ENCODE data around the gene GNA12.

The GNA12 gene

DNA sequence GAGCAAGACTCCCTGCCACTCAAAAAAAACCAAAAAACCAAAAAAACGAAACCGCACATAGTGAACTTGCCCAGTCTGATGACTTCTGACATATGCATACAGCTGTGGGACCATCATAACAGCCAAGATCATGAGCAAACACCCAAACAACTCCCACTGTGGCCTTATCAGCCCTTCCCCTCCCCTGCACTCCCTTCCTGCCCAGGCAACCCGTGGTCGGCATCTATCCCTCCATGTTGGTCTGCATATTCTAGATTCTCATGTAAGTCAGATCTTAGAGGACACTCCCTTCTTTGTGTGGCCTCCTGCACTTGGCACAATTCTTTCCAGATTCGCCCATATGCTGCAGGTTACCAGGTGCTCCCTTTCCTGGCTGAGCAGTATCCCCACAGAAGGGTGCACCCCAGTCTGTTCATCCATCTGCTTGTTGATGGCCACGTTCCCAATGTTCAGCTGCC, 72.8 kb downstream of the GNA12 start:
- H3K27ac ChIP-seq (ENCODE audit: low read depth in 2 of 2, low read length in 2 of 2), result no peak overlapping the region
- H3K4me3 ChIP-seq (ENCODE audit: low read length in 2 of 2), result no peak overlapping the region

DNA sequence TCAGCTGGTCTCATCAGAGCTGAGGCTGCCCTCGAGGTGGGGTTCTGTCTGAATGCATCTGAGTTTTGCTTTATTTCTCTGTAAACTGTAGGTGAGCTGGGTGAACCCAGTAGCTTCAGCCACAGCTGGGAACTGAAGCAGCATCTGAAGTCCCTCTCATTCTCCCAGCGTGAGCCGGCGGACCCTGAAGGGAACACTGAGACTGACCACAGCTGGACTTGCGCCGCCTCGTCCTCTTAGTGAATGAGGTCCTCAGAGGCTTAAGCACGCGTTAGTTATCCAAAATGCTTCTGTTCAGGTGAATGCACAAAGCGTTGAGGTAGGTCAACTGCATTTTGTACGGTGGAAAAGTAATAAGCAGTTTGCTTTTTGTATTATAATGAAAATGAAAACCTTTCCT, 79.5 kb downstream of the GNA12 start:
- Histone ChIP-seq H3K27me3 (ENCODE audit: control insufficient read depth in 2 of 2, insufficient read depth in 2 of 2, low read length in 2 of 2) (no peaks in the 10 kb centered on the region), H3K4me3 (ENCODE audit: low read length in 2 of 2) (no peak overlapping the region), H3K36me3 (ENCODE audit: control insufficient read depth in 2 of 2, insufficient read depth in 2 of 2, low read length in 2 of 2) (no peaks in the 10 kb centered on the region), H3K9me3 (ENCODE audit: control insufficient read depth in 2 of 2, low read length in 2 of 2) (no peaks in the 10 kb centered on the region), H3K4me1 (ENCODE audit: control insufficient read depth in 2 of 2, insufficient read depth in 2 of 2, low read length in 2 of 2) (peaks cover 15 to 22% of the 10 kb centered on the region in 2 donors), H3K9ac (ENCODE audit: low read depth in 1 of 2, low read length in 2 of 2) (no peak overlapping the region), H3K27ac (ENCODE audit: low read depth in 2 of 2, low read length in 2 of 2) (no peak overlapping the region)

More for the DNA sequence above, 72.8 kb downstream of the GNA12 start:
- Histone ChIP-seq H3K36me3 (ENCODE audit: control insufficient read depth in 2 of 2, insufficient read depth in 2 of 2, low read length in 2 of 2) (no peaks in the 10 kb centered on the region), H3K4me1 (ENCODE audit: control insufficient read depth in 2 of 2, insufficient read depth in 2 of 2, low read length in 2 of 2) (peaks cover 0 to 2% of the 10 kb centered on the region in 2 donors), H3K9me3 (ENCODE audit: control insufficient read depth in 2 of 2, low read length in 2 of 2) (no peaks in the 10 kb centered on the region), H3K27me3 (ENCODE audit: control insufficient read depth in 2 of 2, insufficient read depth in 2 of 2, low read length in 2 of 2) (no peaks in the 10 kb centered on the region), H3K9ac (ENCODE audit: low read depth in 1 of 2, low read length in 2 of 2) (no peak overlapping the region)

DNA sequence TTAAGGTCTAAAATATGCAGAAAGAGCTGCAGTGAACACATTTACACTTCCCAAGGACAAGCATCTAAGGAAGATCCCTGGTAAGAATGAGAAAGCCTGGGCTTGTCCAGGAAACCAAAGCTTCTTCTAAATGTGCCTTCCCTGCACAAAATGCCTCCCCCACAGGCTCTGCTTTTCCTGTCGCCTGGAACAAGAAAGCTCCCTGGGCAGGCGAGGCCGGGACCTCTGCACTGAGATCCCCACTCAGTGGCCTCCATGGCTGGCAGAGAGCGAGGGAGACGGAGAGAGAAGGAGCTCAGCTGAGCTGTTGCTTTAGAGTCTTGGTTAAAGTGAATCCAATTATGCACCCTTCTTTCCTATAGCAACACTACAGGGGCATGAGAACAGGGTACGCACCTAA, 80.5 kb downstream of the GNA12 start:
- H3K4me1 ChIP-seq (ENCODE audit: control insufficient read depth in 2 of 2, insufficient read depth in 2 of 2, low read length in 2 of 2), result peaks cover 17 to 27% of the 10 kb centered on the region in 2 donors
- H3K27me3 ChIP-seq (ENCODE audit: control insufficient read depth in 2 of 2, insufficient read depth in 2 of 2, low read length in 2 of 2), result no peaks in the 10 kb centered on the region
- H3K27ac ChIP-seq (ENCODE audit: low read depth in 2 of 2, low read length in 2 of 2), result peak overlapping the region; percentile 77 to 78
- no peaks in the 10 kb centered on the region for H3K9me3 ChIP-seq (ENCODE audit: control insufficient read depth in 2 of 2, low read length in 2 of 2)
- no peaks in the 10 kb centered on the region for H3K36me3 ChIP-seq (ENCODE audit: control insufficient read depth in 2 of 2, insufficient read depth in 2 of 2, low read length in 2 of 2)
- H3K9ac ChIP-seq (ENCODE audit: low read depth in 1 of 2, low read length in 2 of 2), result peak overlapping the region in 1 of 2 donors; percentile 59
- no peak overlapping the region for H3K4me3 ChIP-seq (ENCODE audit: low read length in 2 of 2)

DNA sequence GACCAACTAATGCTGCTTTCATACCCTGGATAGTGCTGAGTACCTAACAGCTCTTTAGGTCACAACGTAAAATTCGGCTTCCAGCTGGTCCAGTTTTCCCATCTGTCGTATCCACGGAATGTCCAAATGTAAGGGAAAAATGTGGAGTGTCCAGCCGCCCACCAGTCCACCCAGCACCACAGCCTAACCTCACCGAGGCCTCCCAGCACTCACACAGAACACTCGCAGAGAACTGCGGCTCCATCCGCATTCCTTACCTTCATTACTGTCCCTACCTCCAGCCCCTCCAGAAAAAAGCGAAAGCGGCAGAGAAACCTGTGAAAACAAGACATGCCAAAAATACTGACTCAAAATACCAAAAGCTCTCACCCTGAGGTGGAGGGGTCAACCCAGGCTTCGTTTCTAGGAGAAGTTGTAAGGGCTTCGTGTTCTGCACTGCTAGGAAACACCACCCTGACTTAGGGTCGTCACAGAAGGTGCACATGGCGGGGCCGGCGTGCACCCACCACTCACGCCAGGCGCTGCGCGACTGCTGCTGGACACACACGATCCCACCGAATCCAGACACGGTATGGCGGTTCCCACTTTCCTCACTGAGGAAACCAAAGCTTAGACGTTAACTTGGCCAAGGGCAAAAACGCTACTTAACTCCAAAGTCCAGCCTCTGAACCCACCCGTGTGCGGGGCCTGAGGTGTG, 82.2 kb downstream of the GNA12 start:
- H3K27me3 ChIP-seq (ENCODE audit: control insufficient read depth in 2 of 2, insufficient read depth in 2 of 2, low read length in 2 of 2), result no peaks in the 10 kb centered on the region
- H3K9me3 ChIP-seq (ENCODE audit: control insufficient read depth in 2 of 2, low read length in 2 of 2), result no peaks in the 10 kb centered on the region
- H3K4me1 ChIP-seq (ENCODE audit: control insufficient read depth in 2 of 2, insufficient read depth in 2 of 2, low read length in 2 of 2), result peaks cover 22 to 36% of the 10 kb centered on the region in 2 donors
- peak overlapping the region; percentile 77 to 78 for H3K27ac ChIP-seq (ENCODE audit: low read depth in 2 of 2, low read length in 2 of 2)
- no peaks in the 10 kb centered on the region for H3K36me3 ChIP-seq (ENCODE audit: control insufficient read depth in 2 of 2, insufficient read depth in 2 of 2, low read length in 2 of 2)
- H3K9ac ChIP-seq (ENCODE audit: low read depth in 1 of 2, low read length in 2 of 2), result no peak overlapping the region
- no peak overlapping the region for H3K4me3 ChIP-seq (ENCODE audit: low read length in 2 of 2)

DNA sequence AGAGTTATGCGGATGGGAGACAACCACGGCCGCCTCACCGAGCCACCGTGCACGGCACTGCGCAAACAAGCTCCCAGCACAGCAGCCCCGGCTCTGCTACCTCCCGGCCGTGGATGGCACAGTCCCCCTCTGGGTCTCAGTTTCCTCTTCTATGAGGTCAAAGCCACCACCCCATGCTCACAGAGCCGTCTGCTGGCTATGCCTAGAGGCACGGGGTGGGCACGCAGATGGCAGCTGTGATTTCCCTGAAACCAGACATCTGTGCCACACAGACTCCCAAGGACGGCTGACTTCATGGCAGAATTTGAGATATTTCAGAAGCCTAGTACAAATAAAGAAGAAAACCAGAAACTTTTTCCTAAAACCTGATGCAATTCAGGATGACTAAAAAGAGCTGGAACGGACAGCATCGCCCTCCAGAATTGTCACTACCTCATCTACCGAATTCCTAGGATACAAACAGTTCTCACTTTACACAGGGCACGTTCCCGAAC, 82.9 kb downstream of the GNA12 start:
- Histone ChIP-seq H3K9me3 (ENCODE audit: control insufficient read depth in 2 of 2, low read length in 2 of 2) (no peaks in the 10 kb centered on the region), H3K27me3 (ENCODE audit: control insufficient read depth in 2 of 2, insufficient read depth in 2 of 2, low read length in 2 of 2) (no peaks in the 10 kb centered on the region), H3K9ac (ENCODE audit: low read depth in 1 of 2, low read length in 2 of 2) (peak overlapping the region; percentile 55 to 72), H3K4me1 (ENCODE audit: control insufficient read depth in 2 of 2, insufficient read depth in 2 of 2, low read length in 2 of 2) (peaks cover 22 to 36% of the 10 kb centered on the region in 2 donors), H3K27ac (ENCODE audit: low read depth in 2 of 2, low read length in 2 of 2) (peak overlapping the region; percentile 79 to 88), H3K4me3 (ENCODE audit: low read length in 2 of 2) (peak overlapping the region in 1 of 2 donors; percentile 40), H3K36me3 (ENCODE audit: control insufficient read depth in 2 of 2, insufficient read depth in 2 of 2, low read length in 2 of 2) (no peaks in the 10 kb centered on the region)

DNA sequence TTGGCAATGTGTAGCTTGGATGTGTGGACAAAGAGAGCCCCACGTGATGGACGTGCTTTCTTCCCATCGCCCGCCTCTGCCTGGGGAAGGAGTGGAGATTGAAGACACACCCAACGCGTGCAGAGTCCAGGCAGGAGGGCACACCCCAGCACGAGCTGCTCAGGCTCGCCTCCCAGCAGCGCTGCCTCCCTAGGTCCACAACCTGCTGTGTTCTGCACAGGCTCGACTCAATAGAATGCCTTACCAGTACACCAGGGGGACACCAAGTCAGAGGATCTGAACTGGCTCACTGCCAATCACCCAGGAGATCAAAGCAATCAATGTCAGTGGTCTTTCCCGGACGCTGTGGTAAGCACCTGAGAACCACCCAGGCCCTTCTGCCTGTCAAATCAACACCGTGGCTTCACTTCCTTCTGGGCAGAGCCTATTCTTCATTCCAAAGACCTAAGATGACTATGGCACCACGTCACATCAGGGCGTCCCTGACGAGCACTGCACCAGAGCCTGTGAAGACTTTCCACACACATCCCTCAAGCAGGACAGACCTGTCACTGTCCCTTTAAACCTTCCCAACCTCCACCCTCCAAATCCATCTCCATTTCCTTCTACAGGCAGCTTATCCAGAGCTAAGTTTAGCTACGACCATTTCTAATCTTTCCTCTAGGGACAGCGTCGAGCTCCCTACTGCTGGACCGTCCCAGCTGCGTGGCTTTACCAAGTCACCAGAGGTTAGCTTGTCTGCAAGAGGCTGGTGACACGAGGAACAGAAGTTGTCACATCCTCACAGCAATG, 83.8 kb downstream of the GNA12 start:
- H3K36me3 ChIP-seq (ENCODE audit: control insufficient read depth in 2 of 2, insufficient read depth in 2 of 2, low read length in 2 of 2), result no peaks in the 10 kb centered on the region
- H3K27me3 ChIP-seq (ENCODE audit: control insufficient read depth in 2 of 2, insufficient read depth in 2 of 2, low read length in 2 of 2), result no peaks in the 10 kb centered on the region
- peak overlapping the region; percentile 55 to 72 for H3K9ac ChIP-seq (ENCODE audit: low read depth in 1 of 2, low read length in 2 of 2)
- H3K4me3 ChIP-seq (ENCODE audit: low read length in 2 of 2), result peak overlapping the region; percentile 40 to 71
- H3K4me1 ChIP-seq (ENCODE audit: control insufficient read depth in 2 of 2, insufficient read depth in 2 of 2, low read length in 2 of 2), result peaks cover 22 to 36% of the 10 kb centered on the region in 2 donors
- H3K27ac ChIP-seq (ENCODE audit: low read depth in 2 of 2, low read length in 2 of 2), result peak overlapping the region; percentile 79 to 88
- H3K9me3 ChIP-seq (ENCODE audit: control insufficient read depth in 2 of 2, low read length in 2 of 2), result no peaks in the 10 kb centered on the region

DNA sequence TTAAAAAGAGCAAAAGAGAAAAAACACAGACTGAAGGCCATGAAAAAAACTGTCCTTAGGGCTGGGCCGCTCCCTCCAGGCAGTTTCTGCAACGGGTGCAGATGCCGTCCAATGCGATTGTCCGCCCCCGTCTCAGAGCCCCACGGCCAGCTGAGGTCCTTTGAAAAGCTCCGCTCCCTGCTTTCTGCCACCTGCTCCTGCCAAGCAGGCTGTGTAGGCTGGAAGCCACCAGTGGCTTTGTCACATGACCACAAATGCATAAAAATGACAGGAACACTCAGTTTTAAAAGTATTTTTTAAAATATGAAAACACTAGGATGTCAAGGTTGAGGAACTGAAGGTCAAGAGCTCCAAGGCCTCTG, 84.4 kb downstream of the GNA12 start:
- H3K9me3 ChIP-seq (ENCODE audit: control insufficient read depth in 2 of 2, low read length in 2 of 2), result no peaks in the 10 kb centered on the region
- H3K27ac ChIP-seq (ENCODE audit: low read depth in 2 of 2, low read length in 2 of 2), result peak overlapping the region; percentile 79 to 88
- H3K27me3 ChIP-seq (ENCODE audit: control insufficient read depth in 2 of 2, insufficient read depth in 2 of 2, low read length in 2 of 2), result no peaks in the 10 kb centered on the region
- no peaks in the 10 kb centered on the region for H3K36me3 ChIP-seq (ENCODE audit: control insufficient read depth in 2 of 2, insufficient read depth in 2 of 2, low read length in 2 of 2)
- H3K4me1 ChIP-seq (ENCODE audit: control insufficient read depth in 2 of 2, insufficient read depth in 2 of 2, low read length in 2 of 2), result peaks cover 22 to 36% of the 10 kb centered on the region in 2 donors
- peak overlapping the region; percentile 47 to 55 for H3K9ac ChIP-seq (ENCODE audit: low read depth in 1 of 2, low read length in 2 of 2)
- peak overlapping the region; percentile 40 to 71 for H3K4me3 ChIP-seq (ENCODE audit: low read length in 2 of 2)

DNA sequence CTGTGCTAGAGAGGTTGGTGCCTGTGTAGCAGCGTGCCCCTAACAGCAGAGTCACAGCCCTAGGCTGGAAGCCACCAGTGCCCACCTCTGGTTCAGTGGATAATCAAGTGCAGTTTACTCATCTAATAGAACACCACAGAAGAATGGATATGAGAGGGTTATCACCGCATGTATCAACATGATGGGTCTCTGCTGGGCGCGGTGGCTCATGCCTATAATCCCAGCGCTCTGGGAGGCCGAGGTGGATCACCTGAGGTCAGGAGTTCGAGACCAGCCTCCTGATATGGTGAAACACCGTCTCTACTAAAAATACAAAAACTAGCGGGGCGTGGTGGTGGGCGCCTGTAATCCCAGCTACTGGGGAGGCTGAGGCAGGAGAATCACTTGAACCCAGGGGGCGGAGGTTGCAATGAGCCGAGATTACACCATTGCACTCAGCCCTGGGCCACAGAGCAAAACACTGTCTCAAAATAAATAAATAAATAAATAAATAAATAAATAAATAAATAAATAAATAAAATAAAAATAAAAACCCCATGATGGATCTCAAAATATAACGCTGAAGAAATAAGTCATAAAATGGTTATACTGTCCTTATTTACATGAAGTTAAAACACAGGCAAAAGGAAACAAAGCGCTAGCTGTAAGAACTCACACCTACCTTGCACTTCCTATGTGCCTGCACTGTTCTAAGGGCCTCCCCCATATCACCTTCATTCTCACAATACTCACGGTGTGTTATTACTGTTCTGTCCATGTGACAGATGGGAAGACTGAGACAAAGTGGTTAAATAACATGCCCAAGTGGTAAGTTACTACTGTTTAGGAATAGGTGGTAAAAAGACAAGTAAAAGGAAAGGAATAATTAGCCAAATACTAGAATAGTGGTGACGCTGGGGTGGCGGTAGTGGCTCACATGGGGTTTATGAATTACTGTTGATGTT, 85.2 kb downstream of the GNA12 start:
- H3K36me3 ChIP-seq (ENCODE audit: control insufficient read depth in 2 of 2, insufficient read depth in 2 of 2, low read length in 2 of 2), result no peaks in the 10 kb centered on the region
- no peaks in the 10 kb centered on the region for H3K9me3 ChIP-seq (ENCODE audit: control insufficient read depth in 2 of 2, low read length in 2 of 2)
- no peaks in the 10 kb centered on the region for H3K27me3 ChIP-seq (ENCODE audit: control insufficient read depth in 2 of 2, insufficient read depth in 2 of 2, low read length in 2 of 2)
- peaks cover 22 to 36% of the 10 kb centered on the region in 2 donors for H3K4me1 ChIP-seq (ENCODE audit: control insufficient read depth in 2 of 2, insufficient read depth in 2 of 2, low read length in 2 of 2)
- no peak overlapping the region for H3K4me3 ChIP-seq (ENCODE audit: low read length in 2 of 2)
- H3K27ac ChIP-seq (ENCODE audit: low read depth in 2 of 2, low read length in 2 of 2), result peak overlapping the region; percentile 79 to 88
- H3K9ac ChIP-seq (ENCODE audit: low read depth in 1 of 2, low read length in 2 of 2), result peak overlapping the region; percentile 47 to 55

DNA sequence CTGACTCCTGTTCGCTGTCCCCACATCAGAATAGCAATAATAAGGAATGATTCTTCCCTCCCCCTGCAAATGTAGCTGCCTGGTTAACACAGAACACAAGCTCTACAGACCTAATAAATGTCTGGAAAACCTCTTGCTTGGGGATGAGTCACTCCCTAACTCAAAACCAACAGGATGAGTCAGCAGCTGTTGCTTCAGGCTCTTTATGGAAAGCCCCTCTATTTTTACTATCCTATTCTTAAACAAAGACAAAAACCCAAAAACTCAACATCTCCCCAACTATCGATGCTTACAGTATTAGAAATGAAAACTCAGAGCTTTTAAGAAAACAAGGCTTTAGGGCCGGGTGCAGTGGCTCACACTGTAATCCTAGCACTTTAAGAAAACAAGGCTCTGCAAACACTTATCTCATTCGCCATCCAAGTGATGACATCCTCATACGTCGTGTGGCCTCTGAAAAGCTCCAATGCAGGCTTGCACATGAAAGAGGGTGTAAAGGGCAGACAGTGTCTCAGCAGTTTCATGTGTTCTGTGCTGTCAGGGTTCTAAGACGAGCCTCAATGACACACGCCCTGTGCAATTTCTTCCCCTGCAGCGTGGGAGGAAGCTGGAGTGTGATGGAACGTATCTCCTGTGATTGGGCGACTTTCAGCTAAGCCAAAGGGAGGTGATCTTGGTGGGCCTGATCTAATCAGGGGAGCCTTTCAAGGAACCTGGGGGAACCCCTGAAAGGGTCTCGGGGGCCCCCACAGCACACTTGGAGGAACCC, 86.0 kb downstream of the GNA12 start:
- Histone ChIP-seq H3K27me3 (ENCODE audit: control insufficient read depth in 2 of 2, insufficient read depth in 2 of 2, low read length in 2 of 2) (no peaks in the 10 kb centered on the region), H3K27ac (ENCODE audit: low read depth in 2 of 2, low read length in 2 of 2) (peak overlapping the region; percentile 63 to 88), H3K36me3 (ENCODE audit: control insufficient read depth in 2 of 2, insufficient read depth in 2 of 2, low read length in 2 of 2) (no peaks in the 10 kb centered on the region), H3K4me3 (ENCODE audit: low read length in 2 of 2) (peak overlapping the region in 1 of 2 donors; percentile 49), H3K4me1 (ENCODE audit: control insufficient read depth in 2 of 2, insufficient read depth in 2 of 2, low read length in 2 of 2) (peaks cover 22 to 31% of the 10 kb centered on the region in 2 donors), H3K9ac (ENCODE audit: low read depth in 1 of 2, low read length in 2 of 2) (peak overlapping the region in 1 of 2 donors; percentile 24), H3K9me3 (ENCODE audit: control insufficient read depth in 2 of 2, low read length in 2 of 2) (no peaks in the 10 kb centered on the region)

Data from mucosa of rectum (tissue), 2 donors.